HepG2 (cell line): Measurements from ENCODE around the gene PDRG1. TPM values are rescaled to one million over a fixed set of nuclear protein-coding genes. Genes with fewer than 3 reads are reported as not detected.

Experiments
- ATAC-seq: fragments of 200-7000 bp; cut with Tn5 transposase; 3 replicates; pipeline ENCODE4 v1.9.1; 2020; ENCODE audit warnings: mild to moderate bottlenecking, moderate library complexity
- BruUV-seq: library from RNA; stranded (reverse); fragments of 400-500 nt; replicated peaks from 2 replicates; lab custom pipeline; 2021; lab: Mats Ljungman, UMichigan
- CTCF ChIA-PET: fragments of 300-600 bp; formaldehyde crosslinking; extraction: SDS; loops from one replicate; lab custom pipeline; 2021; ENCODE audit warnings: low total read pairs, inconsistent platforms, low intra/inter-chr PET ratio; lab: Yijun Ruan, JAX
- POLR2A ChIA-PET: fragments of 350-600 bp; sonication (Branson Sonifier 250); formaldehyde crosslinking; loops from one replicate; lab custom pipeline; 2020; ENCODE audit warnings: antibody characterized with exemption, inconsistent platforms; lab: Yijun Ruan, JAX
- DNase-seq: peaks from one replicate; pipeline ENCODE4 v3.0.0-alpha.2; 2015; ENCODE audit warnings: low spot score
- FAIRE-seq: peaks from 3 replicates; lab custom pipeline; 2011; peaks lifted over from hg19 to GRCh38; lab: Jason Lieb, UNC
- H2AFZ ChIP-seq: one replicate; pipeline ENCODE4 v1.6.1; 2011; ENCODE audit warnings: low read length, inconsistent platforms
- H3K27ac ChIP-seq: fragments of 300-600 bp; 3 replicates; pipeline ENCODE4 v1.8.0; 2011; ENCODE audit warnings: mixed run types, mild to moderate bottlenecking, mixed read lengths, low read length, inconsistent platforms; ENCODE audit not compliant: insufficient read depth; ENCODE audit errors: extremely low read length
- H3K27me3 ChIP-seq, 2 experiments: fragments of 200-600 bp in 1 of 2; 2 replicates in 1 of 2; 3 replicates in 1 of 2; pipeline versions ENCODE4 v1.6.0 to v1.8.0; 2011; ENCODE audit warnings: low read length in 2 of 2, mild to moderate bottlenecking in 2 of 2, moderate library complexity in 2 of 2, inconsistent platforms in 1 of 2; ENCODE audit not compliant: insufficient read depth in 2 of 2, control insufficient read depth in 1 of 2
- H3K36me3 ChIP-seq, 2 experiments: fragments of 200-600 bp in 1 of 2; replicated peaks in 1 of 2; 2 replicates in 1 of 2; 3 replicates in 1 of 2; pipeline versions ENCODE4 v1.5.1 to v1.8.0; 2011; ENCODE audit warnings: low read length in 2 of 2, inconsistent platforms in 1 of 2; ENCODE audit not compliant: insufficient read depth in 2 of 2, control insufficient read depth in 1 of 2
- H3K4me1 ChIP-seq: 2 replicates; pipeline ENCODE4 v1.5.1; 2012; ENCODE audit warnings: low read length, inconsistent platforms; ENCODE audit not compliant: insufficient read depth
- H3K4me2 ChIP-seq: 2 replicates; pipeline ENCODE4 v1.6.0; 2011; ENCODE audit warnings: low read depth, low read length, inconsistent platforms
- H3K4me3 ChIP-seq, 3 experiments: fragments of 200-600 bp in 1 of 3; sonication (generic), shearing (Covaris generic) in 1 of 3; replicated peaks in 1 of 3; 2 replicates each; pipeline ENCODE4 v1.5.1; 2011 to 2016; ENCODE audit warnings: low read length in 3 of 3, inconsistent platforms in 2 of 3, low read depth in 2 of 3, mild to moderate bottlenecking in 2 of 3, control low read depth in 1 of 3, mixed read lengths in 1 of 3; ENCODE audit not compliant: insufficient read depth in 1 of 3
- H3K79me2 ChIP-seq: one replicate; pipeline ENCODE4 v1.6.1; 2011; ENCODE audit warnings: low read length, inconsistent platforms; ENCODE audit not compliant: insufficient read depth
- H3K9ac ChIP-seq: 2 replicates; pipeline ENCODE4 v1.6.0; 2011; ENCODE audit warnings: mild to moderate bottlenecking, low read depth, low read length, inconsistent platforms; ENCODE audit not compliant: insufficient read depth
- H3K9me3 ChIP-seq: 2 replicates; pipeline ENCODE4 v1.5.1; 2012; ENCODE audit warnings: mild to moderate bottlenecking, low read length
- H4K20me1 ChIP-seq: 2 replicates; pipeline ENCODE4 v1.6.0; 2011; ENCODE audit warnings: inconsistent platforms, mild to moderate bottlenecking, low read length, moderate library complexity; ENCODE audit not compliant: insufficient read depth
- SRF ChIP-seq: IDR thresholded peaks from 2 replicates; pipeline ENCODE4 v1.6.1; 2011; ENCODE audit warnings: mild to moderate bottlenecking, low read depth, low read length, moderate library complexity
- YEATS4 ChIP-seq: sonication (generic); formaldehyde crosslinking; IDR thresholded peaks from 2 replicates; pipeline ENCODE4 v1.4.0; 2020; ENCODE audit warnings: missing genetic modification reagents, borderline replicate concordance
- WGBS: methylation state at CpG from one replicate; pipeline ENCODE4 v1.1.6; 2017; ENCODE audit warnings: low lambda C conversion rate; 5-methylcytosine and 5-hydroxymethylcytosine counted together
- in situ Hi-C: cut with HindIII; loops from 2 replicates; pipeline ENCODE4 v1.10.0; 2017; ENCODE audit warnings: low pct_unique_long_range_greater_than_20kb; ENCODE audit not compliant: extremely low pct_ligation_motif_present
- intact Hi-C: fragments of 100-400 bp; cut with micrococcal nuclease; formaldehyde crosslinking; loops from one replicate; pipeline ENCODE4 v1.10.0; 2022; ENCODE audit not compliant: unreplicated experiment
- polyA plus RNA-seq, 8 experiments: library from polyadenylated mRNA; depleted of rRNA in 3 of 8; stranded (reverse) in 7 of 8; unstranded in 1 of 8; fragments of >200 nt; fragmentation: Illumina TruSeq in 4 of 8; extraction: Trizol in 4 of 8; gene quantifications; 2 replicates each; pipeline versions ENCODE4 v1.2.1 to v1.2.3, GENCODE V29; 2011 to 2016; ENCODE audit warnings: low read depth in 4 of 8, missing spikeins in 1 of 8, mixed read lengths in 1 of 8; ENCODE audit not compliant: insufficient read depth in 1 of 8
- total RNA-seq, 5 experiments: library from RNA; depleted of rRNA; stranded (reverse); fragments of >200 nt; fragmentation: Illumina TruSeq; extraction: Trizol; gene quantifications; 2 replicates each; pipeline ENCODE4 v1.2.3, GENCODE V29; 2016; ENCODE audit warnings: low read depth in 1 of 5
- TF ChIP-seq, protein P1 (sequence below): IDR thresholded peaks from 2 replicates; pipeline ENCODE4 v1.6.1; 2016; ENCODE audit warnings: missing biosample characterization, missing genetic modification reagents, low read depth
- TF ChIP-seq, protein P2 (sequence below): sonication (generic); formaldehyde crosslinking; IDR thresholded peaks from 2 replicates; pipeline ENCODE4 v1.4.0; 2020; ENCODE audit warnings: missing genetic modification reagents
- TF ChIP-seq, protein P3 (sequence below): sonication (generic); formaldehyde crosslinking; IDR thresholded peaks from 2 replicates; pipeline ENCODE4 v1.8.0; 2023; ENCODE audit warnings: mild to moderate bottlenecking, missing genetic modification reagents

PDRG1 gene
- total and polyA plus RNA-seq, 2 of the 13 experiments (the other 11 are each of a cell fraction or from before 2014, with no cell fraction given): 16.6 to 18.0 TPM

DNA sequence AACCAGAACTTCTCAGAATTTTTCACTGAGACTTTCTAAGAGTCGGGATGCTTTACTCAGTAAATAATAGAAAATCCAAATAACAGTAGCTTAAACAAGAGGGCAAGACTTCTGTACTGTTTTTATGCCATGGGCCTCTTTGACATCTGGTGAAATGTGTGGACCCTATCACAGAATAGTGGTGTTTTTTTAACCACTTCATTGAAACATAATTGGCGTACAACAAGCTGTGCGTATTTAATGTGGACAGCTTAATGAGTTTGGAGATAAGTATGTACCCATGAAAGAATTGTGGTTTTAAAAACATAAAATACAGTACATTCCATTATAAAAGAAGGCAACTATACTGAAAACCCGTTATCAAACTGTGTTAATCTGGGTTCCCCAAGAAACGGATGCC lies 37.7 kb downstream of the PDRG1 start:
- POLR2A ChIA-PET: no interaction called here
- H4K20me1 ChIP-seq: no peaks in the 10 kb centered on the region
- CTCF ChIA-PET: no interaction called here
- ATAC-seq (no peak), FAIRE-seq (no peak), DNase-seq (no peak)
- no peak overlapping the region for H2AFZ ChIP-seq
- no peaks in the 10 kb centered on the region for H3K79me2 ChIP-seq
- BruUV-seq: no TSS peak
- WGBS: 39% methylated on average over 5 of the region's 5 CpGs
- in situ Hi-C loops (no loop called here), intact Hi-C loops (no loop called here)
- H3K27me3 ChIP-seq: peaks cover 8 to 83% of the 10 kb centered on the region in 2 experiments
- no peaks in the 10 kb centered on the region for H3K4me1 ChIP-seq
- no peak overlapping the region for H3K4me2 ChIP-seq
- no peak overlapping the region for H3K27ac ChIP-seq
- TF ChIP-seq, protein P1, sequence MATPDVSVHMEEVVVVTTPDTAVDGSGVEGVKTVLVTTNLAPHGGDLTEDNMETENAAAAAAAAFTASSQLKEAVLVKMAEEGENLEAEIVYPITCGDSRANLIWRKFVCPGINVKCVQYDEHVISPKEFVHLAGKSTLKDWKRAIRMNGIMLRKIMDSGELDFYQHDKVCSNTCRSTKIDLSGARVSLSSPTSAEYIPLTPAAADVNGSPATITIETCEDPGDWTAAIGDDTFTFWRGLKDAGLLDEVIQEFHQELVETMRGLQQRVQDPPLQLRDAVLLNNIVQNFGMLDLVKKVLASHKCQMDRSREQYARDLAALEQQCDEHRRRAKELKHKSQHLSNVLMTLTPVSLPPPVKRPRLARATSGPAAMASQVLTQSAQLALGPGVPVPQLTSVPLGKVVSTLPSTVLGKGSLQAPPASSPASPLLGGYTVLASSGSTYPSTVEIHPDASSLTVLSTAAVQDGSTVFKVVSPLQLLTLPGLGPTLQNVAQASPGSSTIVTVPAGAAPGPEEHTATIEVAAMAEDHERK: no peak
- TF ChIP-seq YEATS4 (no peak), SRF (no peak)
- TF ChIP-seq, protein P2, sequence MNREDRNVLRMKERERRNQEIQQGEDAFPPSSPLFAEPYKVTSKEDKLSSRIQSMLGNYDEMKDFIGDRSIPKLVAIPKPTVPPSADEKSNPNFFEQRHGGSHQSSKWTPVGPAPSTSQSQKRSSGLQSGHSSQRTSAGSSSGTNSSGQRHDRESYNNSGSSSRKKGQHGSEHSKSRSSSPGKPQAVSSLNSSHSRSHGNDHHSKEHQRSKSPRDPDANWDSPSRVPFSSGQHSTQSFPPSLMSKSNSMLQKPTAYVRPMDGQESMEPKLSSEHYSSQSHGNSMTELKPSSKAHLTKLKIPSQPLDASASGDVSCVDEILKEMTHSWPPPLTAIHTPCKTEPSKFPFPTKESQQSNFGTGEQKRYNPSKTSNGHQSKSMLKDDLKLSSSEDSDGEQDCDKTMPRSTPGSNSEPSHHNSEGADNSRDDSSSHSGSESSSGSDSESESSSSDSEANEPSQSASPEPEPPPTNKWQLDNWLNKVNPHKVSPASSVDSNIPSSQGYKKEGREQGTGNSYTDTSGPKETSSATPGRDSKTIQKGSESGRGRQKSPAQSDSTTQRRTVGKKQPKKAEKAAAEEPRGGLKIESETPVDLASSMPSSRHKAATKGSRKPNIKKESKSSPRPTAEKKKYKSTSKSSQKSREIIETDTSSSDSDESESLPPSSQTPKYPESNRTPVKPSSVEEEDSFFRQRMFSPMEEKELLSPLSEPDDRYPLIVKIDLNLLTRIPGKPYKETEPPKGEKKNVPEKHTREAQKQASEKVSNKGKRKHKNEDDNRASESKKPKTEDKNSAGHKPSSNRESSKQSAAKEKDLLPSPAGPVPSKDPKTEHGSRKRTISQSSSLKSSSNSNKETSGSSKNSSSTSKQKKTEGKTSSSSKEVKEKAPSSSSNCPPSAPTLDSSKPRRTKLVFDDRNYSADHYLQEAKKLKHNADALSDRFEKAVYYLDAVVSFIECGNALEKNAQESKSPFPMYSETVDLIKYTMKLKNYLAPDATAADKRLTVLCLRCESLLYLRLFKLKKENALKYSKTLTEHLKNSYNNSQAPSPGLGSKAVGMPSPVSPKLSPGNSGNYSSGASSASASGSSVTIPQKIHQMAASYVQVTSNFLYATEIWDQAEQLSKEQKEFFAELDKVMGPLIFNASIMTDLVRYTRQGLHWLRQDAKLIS (CRISPR knock-in tag): no peak
- TF ChIP-seq, protein P3, sequence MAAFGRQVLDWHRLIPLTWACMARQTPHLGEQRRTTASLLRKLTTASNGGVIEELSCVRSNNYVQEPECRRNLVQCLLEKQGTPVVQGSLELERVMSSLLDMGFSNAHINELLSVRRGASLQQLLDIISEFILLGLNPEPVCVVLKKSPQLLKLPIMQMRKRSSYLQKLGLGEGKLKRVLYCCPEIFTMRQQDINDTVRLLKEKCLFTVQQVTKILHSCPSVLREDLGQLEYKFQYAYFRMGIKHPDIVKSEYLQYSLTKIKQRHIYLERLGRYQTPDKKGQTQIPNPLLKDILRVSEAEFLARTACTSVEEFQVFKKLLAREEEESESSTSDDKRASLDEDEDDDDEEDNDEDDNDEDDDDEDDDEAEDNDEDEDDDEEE: no peak
- no peaks in the 10 kb centered on the region for H3K9me3 ChIP-seq
- H3K4me3 ChIP-seq: no peak overlapping the region
- no peak overlapping the region for H3K9ac ChIP-seq
- no peaks in the 10 kb centered on the region for H3K36me3 ChIP-seq
